ENCODE data around the gene RARG. TPM values are rescaled to one million over a fixed set of nuclear protein-coding genes. Genes with fewer than 3 reads are reported as not detected.

Gene RARG
- polyA plus RNA-seq, 1 experiment = 63.9 TPM

DNA sequence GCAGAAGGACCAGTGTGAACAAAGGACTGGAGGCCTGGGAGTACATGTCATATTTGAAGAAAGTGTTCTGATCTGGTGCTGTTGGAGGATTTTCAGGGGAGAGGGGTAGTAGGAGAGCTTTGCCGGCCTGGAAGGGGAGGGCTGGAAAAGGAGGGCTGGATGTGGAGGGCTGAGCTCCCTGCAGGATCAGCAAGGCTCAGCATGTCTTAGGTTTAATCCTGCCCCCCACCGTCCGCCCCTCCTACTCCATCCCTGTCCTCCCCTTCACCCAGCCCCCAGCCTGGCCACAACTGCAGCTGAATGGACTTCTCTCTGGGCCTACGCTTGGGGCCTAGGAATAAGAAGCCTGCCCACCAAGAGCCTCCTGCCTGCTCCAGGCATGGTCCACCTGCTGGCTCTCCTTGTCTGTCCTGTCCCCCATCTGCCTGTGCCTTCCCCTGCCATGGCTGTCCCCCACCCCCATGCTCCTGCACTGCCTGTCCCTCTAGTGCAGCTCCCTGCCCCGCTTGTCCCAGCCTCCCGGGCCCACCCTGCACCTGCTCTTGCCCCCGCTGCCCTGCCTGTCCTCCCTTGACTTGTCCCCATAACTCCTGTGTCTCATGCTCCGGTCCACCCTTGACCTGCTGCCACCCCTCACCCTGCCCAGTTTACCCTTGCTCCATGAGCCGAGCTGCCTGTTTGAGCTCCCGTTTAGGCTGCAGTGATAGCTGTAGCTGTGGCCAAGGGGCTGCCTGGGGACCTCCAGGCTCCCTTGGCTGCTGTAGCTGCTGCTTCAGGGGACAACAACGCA, 9.8 kb upstream of the RARG start:
- POLR2A ChIA-PET = no interaction called here
- Histone ChIP-seq H3K36me3 (ENCODE audit: control insufficient read depth, insufficient read depth, low read length) (no peaks in the 10 kb centered on the region), H3K4me3 (ENCODE audit: low read depth, low read length) (no peak overlapping the region), H3K27me3 (ENCODE audit: control insufficient read depth, insufficient read depth, low read length) (peaks cover 18% of the 10 kb centered on the region)
- DNase-seq (ENCODE audit: low read depth) = no peak
- CTCF ChIA-PET = interaction anchor here (0.6 to 4.7 kb wide), 8 partner anchors 10 to 80 kb away, joined by 3 to 36 read pairs (median 4); partner anchors contain the start of gene AAAS
- TF ChIP-seq, protein P1, sequence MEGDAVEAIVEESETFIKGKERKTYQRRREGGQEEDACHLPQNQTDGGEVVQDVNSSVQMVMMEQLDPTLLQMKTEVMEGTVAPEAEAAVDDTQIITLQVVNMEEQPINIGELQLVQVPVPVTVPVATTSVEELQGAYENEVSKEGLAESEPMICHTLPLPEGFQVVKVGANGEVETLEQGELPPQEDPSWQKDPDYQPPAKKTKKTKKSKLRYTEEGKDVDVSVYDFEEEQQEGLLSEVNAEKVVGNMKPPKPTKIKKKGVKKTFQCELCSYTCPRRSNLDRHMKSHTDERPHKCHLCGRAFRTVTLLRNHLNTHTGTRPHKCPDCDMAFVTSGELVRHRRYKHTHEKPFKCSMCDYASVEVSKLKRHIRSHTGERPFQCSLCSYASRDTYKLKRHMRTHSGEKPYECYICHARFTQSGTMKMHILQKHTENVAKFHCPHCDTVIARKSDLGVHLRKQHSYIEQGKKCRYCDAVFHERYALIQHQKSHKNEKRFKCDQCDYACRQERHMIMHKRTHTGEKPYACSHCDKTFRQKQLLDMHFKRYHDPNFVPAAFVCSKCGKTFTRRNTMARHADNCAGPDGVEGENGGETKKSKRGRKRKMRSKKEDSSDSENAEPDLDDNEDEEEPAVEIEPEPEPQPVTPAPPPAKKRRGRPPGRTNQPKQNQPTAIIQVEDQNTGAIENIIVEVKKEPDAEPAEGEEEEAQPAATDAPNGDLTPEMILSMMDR (IDR thresholded peaks at IDR 0.05; ENCODE audit: insufficient read depth, low read depth, low read length) = no peak

DNA sequence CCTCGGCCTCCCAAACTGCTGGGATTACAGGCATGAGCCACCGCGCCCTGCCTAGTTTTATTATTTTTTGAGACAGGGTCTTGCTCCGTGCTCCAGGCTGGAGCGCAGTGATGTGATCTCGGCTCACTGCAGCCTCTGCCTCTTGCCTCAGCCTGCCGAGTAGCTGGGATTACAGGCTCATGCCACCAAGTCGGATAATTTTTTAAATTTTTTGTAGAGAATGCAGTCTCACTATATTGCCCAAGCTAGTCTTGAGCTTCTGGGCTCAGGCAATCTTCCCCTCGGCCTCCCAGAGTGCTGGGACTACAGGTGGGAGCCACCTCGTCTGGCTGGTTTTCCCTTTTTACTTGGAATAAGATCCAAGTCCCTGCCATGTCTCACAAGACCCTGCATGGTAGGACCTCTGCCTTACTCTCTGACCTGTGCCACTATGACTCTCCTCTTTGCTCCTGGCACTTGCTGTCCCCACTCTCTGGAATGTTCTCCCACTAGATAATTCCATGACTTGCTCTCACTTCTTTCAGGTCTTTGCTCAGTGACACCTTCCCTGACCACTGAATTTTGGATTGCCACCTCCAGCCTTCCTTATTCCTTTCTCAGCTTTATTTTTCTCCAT, 7.7 kb upstream of the RARG start:
- ChIA-PET CTCF (interaction anchor here (0.7 to 4.7 kb wide), 3 partner anchors 11 to 27 kb away, joined by 3 to 36 read pairs (median 5); no protein-coding TSS in a partner anchor), POLR2A (no interaction called here)
- DNase-seq (ENCODE audit: low read depth) = no peak
- no peaks in the 10 kb centered on the region for H3K36me3 ChIP-seq (ENCODE audit: control insufficient read depth, insufficient read depth, low read length)
- H3K27me3 ChIP-seq (ENCODE audit: control insufficient read depth, insufficient read depth, low read length) = peaks cover 16% of the 10 kb centered on the region
- no peak overlapping the region for H3K4me3 ChIP-seq (ENCODE audit: low read depth, low read length)
- TF ChIP-seq, protein P1 (IDR thresholded peaks at IDR 0.05; ENCODE audit: insufficient read depth, low read depth, low read length) = no peak

DNA sequence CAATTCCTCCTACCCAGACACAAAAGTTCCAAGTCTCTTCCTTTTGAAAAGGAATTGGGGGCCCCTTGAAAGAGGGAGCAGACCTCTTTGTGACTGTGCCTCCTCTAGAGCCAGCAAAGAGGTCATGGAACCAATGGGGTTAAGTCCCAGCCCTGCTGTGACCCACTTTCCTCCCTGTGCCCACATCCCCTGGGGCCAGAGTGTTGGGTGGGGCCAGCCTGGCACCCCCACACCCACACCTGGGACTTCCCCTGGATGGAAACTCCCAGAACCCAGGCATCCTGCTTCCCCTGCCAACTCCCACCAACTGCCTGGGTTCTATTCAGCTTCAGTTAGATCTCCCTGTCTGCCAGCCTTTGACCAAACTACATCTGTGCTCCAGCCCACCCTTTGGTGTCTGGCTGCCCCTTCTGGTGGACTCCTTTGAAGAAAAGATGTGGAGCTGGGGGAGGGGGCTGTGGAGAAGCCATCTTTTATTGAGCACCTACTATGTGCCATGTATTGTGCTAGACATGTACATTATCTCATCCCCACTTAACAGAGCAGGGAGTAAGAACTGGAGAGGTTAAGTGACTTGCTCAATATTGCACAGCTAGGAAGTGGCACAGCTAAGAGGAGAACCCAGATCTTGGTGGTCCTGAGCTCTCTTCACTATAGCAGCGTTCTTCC, 4.6 kb upstream of the RARG start:
- ChIA-PET CTCF (interaction anchor here (0.6 to 2.2 kb wide), 3 partner anchors 15 to 238 kb away, joined by 3 to 7 read pairs (median 5); a partner anchor contains a TSS), POLR2A (interaction anchor here (0.7 kb wide), 1 partner anchor 15 kb away, joined by 5 read pairs; no protein-coding TSS in a partner anchor)
- H3K4me3 ChIP-seq (ENCODE audit: low read depth, low read length) = no peak overlapping the region
- H3K27me3 ChIP-seq (ENCODE audit: control insufficient read depth, insufficient read depth, low read length) = peaks cover 1% of the 10 kb centered on the region; the same call in 1 of the 2 replicates
- TF ChIP-seq, protein P1 (IDR thresholded peaks at IDR 0.05; ENCODE audit: insufficient read depth, low read depth, low read length) = no peak
- no peaks in the 10 kb centered on the region for H3K36me3 ChIP-seq (ENCODE audit: control insufficient read depth, insufficient read depth, low read length)
- no peak for DNase-seq (ENCODE audit: low read depth)

DNA sequence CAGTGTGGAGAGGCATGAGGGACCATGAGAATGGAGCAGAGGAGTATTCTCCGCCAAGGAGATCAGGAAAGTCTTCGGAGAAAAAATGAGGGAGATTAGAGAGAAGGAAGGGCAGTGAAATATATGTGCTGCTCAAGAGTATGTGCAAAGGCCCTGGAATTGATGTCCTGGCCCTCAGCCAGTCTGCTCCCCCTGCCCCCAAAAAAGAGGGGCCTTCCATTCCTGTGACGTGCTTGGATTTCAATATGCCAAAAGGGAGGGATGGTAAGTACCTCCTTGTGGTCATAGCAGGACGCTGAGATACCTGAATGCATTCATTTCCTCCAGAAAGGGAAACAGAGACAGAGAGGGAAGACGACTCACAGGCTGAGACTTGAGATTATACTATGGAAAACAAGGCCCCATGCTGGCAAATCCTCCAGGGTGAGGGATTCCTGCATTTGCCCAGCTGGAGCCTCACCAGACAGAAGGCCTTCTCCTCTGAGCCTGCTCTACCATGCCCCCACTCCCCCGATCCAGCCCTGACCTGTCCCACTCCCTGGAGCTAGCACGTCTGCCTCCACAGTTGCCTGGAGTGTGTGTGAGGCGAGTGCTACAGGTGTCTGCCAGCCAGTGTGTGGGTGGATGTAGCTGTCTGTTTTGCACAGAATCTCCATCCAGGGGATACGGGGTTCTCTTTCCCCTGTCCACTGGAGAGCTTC, 3.9 kb upstream of the RARG start:
- peaks cover 1% of the 10 kb centered on the region; the same call in 1 of the 2 replicates for H3K27me3 ChIP-seq (ENCODE audit: control insufficient read depth, insufficient read depth, low read length)
- ChIA-PET CTCF (interaction anchor here (1.5 to 2.2 kb wide), 2 partner anchors 16 to 22 kb away, joined by 5 to 7 read pairs; a partner anchor contains a TSS), POLR2A (interaction anchor here (0.5 kb wide), 1 partner anchor 11 kb away, joined by 8 read pairs; no protein-coding TSS in a partner anchor)
- H3K4me3 ChIP-seq (ENCODE audit: low read depth, low read length) = no peak overlapping the region
- TF ChIP-seq, protein P1 (IDR thresholded peaks at IDR 0.05; ENCODE audit: insufficient read depth, low read depth, low read length) = no peak
- no peak for DNase-seq (ENCODE audit: low read depth)
- H3K36me3 ChIP-seq (ENCODE audit: control insufficient read depth, insufficient read depth, low read length) = no peaks in the 10 kb centered on the region

Data from BJ (cell line).